DND-41 (cell line): ENCODE data around the gene ZNF506.

ENCODE experiments used
- EZH2 ChIP-seq: IDR thresholded peaks from 3 replicates; pipeline ENCODE4 v1.6.1; 2012; ENCODE audit warnings: borderline replicate concordance, low read depth, mild to moderate bottlenecking, moderate library complexity, low read length, inconsistent platforms; ENCODE audit not compliant: severe bottlenecking
- TF ChIP-seq, protein P1 (sequence below): IDR thresholded peaks from 2 replicates; pipeline ENCODE4 v1.5.1; 2012; ENCODE audit warnings: borderline replicate concordance, low read length, moderate library complexity, mild to moderate bottlenecking; ENCODE audit not compliant: poor library complexity, severe bottlenecking; ENCODE audit errors: extremely low read depth

DNA sequence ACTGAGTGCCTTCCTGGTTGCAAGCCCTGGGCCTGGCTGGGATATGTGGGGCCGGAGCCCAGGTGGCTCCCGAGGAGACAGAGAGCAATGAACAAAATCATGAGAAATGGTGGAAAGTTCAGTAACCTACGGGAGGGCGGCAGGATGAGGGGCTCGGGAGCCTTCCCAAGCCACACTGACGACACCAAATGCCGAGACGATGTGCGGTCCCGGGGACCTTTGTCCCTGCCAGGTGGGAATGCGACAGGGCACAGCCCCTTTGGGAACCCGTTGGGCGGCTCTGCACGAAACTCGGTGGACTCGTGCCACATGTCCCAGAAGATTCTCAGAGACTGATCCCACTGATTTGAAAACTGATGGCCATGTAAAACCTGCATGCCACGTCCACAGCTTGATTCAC is 76.9 kb downstream of the ZNF506 start:
- TF ChIP-seq, protein P1, sequence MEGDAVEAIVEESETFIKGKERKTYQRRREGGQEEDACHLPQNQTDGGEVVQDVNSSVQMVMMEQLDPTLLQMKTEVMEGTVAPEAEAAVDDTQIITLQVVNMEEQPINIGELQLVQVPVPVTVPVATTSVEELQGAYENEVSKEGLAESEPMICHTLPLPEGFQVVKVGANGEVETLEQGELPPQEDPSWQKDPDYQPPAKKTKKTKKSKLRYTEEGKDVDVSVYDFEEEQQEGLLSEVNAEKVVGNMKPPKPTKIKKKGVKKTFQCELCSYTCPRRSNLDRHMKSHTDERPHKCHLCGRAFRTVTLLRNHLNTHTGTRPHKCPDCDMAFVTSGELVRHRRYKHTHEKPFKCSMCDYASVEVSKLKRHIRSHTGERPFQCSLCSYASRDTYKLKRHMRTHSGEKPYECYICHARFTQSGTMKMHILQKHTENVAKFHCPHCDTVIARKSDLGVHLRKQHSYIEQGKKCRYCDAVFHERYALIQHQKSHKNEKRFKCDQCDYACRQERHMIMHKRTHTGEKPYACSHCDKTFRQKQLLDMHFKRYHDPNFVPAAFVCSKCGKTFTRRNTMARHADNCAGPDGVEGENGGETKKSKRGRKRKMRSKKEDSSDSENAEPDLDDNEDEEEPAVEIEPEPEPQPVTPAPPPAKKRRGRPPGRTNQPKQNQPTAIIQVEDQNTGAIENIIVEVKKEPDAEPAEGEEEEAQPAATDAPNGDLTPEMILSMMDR = no peak
- no peak for TF ChIP-seq EZH2
